Ovary (tissue), 9 donors: ENCODE results near the gene LGALSL. TPM values are rescaled to one million over a fixed set of nuclear protein-coding genes. Genes with fewer than 3 reads are reported as not detected.

Source experiments
- DNase-seq, 5 donors: peaks; one replicate each; pipeline ENCODE4 v3.0.0-alpha.2; 2019 to 2020
- H3K27ac ChIP-seq, 2 donors: fragments of 200-600 bp; one replicate each; pipeline versions ENCODE4 v1.5.1 to v1.8.0; 2019 to 2022
- H3K27me3 ChIP-seq: fragments of 200-600 bp; one replicate; pipeline ENCODE4 v1.8.0; 2022
- H3K36me3 ChIP-seq: fragments of 200-600 bp; sonication (generic); one replicate; pipeline ENCODE4 v1.5.1; 2019
- H3K4me1 ChIP-seq: one replicate; pipeline ENCODE4 v1.8.1; 2013; ENCODE audit warnings: mild to moderate bottlenecking, moderate library complexity; ENCODE audit not compliant: insufficient read depth
- H3K4me3 ChIP-seq: fragments of 200-600 bp; sonication (generic); one replicate; pipeline ENCODE4 v1.5.1; 2017
- H3K9me3 ChIP-seq, 2 donors: fragments of 200-600 bp in 1 of 2; sonication (generic) in 1 of 2; one replicate each; pipeline versions ENCODE4 v1.5.1 to v1.8.1; 2013 to 2019; ENCODE audit warnings: mild to moderate bottlenecking in 1 of 2, moderate library complexity in 1 of 2
- CTCF ChIP-seq, 3 donors: fragments of 450-650 bp in 2 of 3; fragments of 200-600 bp in 1 of 3; IDR thresholded peaks; one replicate each; pipeline versions ENCODE4 v1.5.1 to v1.8.0; 2016 to 2022; ENCODE audit warnings: antibody characterized with exemption in 3 of 3, mild to moderate bottlenecking in 1 of 3
- EP300 ChIP-seq: sonication (generic); formaldehyde crosslinking; IDR thresholded peaks from one replicate; pipeline ENCODE4 v1.6.1; 2017; ENCODE audit warnings: antibody characterized with exemption
- POLR2A ChIP-seq: fragments of 450-650 bp; IDR thresholded peaks from one replicate; pipeline ENCODE4 v1.6.1; 2017; ENCODE audit warnings: antibody characterized with exemption, mild to moderate bottlenecking, moderate library complexity
- WGBS, 3 donors: extraction: QIAGEN DNeasy Blood & Tissue Kit in 1 of 3; methylation state at CpG; one replicate each; pipeline versions ENCODE4 v1.1.5 to v1.1.7; 2013 to 2017; 5-methylcytosine and 5-hydroxymethylcytosine counted together
- intact Hi-C, 4 donors: fragments of 100-400 bp; cut with DNase I; formaldehyde crosslinking; loops; one replicate each; pipeline versions ENCODE4 v1.11.0 to v1.15.1; 2022 to 2023
- polyA plus RNA-seq, 2 donors: library from polyadenylated mRNA; stranded (reverse); fragments of 200-250 nt in 1 of 2; fragments of 350-450 nt in 1 of 2; fragmentation: Illumina TruSeq in 1 of 2; extraction: RNeasy Lipid Tissue Mini Kit (QIAGEN cat#74804) in 1 of 2; gene quantifications; one replicate each; pipeline ENCODE4 v1.2.3, GENCODE V29; 2013 to 2014
- total RNA-seq, 7 donors: library from RNA; depleted of rRNA in 2 of 7; stranded (reverse); fragments of >200 nt in 2 of 7; fragmentation: NEBNext Ultra II Directional in 3 of 7; extraction: Animal tissue kit (Norgen Biotek cat#: 25700) in 3 of 7; gene quantifications; one replicate each; pipeline versions ENCODE4 v1.1.0 to v1.2.4, GENCODE V29; 2016 to 2023
- donor health status: DM: no; HTN: no; CAD: no; lungs with moderate emphysema.
- donor health status: DM: no; HTN: no; CAD: no.
- donor health status: Bipolar disorder and iron deficiency.
- donor health status: DM: yes; HTN: yes; CAD: no.
- donor health status: DM: no; HTN: no; CAD: no.
- donor health status: DM: yes; HTN: yes; CAD: no.

The LGALSL gene
- total and polyA plus RNA-seq, 9 donors: 6.8 to 22.0 (median 15.5) TPM

GRCh38 chr2:64482243-64482642 is 28.3 kb downstream of the LGALSL start:
- H3K27me3 ChIP-seq: no peaks in the 10 kb centered on the region
- no peaks in the 10 kb centered on the region for H3K36me3 ChIP-seq
- WGBS, 3 donors: 86 to 97% (median 89%) methylated on average over 1 of the region's 1 CpG
- TF ChIP-seq EP300: no peak
- TF ChIP-seq POLR2A: no peak
- no peak for TF ChIP-seq CTCF (IDR thresholded peaks at IDR 0.05)
- peaks cover 3% of the 10 kb centered on the region for H3K4me1 ChIP-seq
- intact Hi-C loops: loop anchor here in 2 of 4 donors (5.0 to 10.0 kb wide), 3 partner anchors 147 to 427 kb away; no protein-coding TSS in a partner anchor
- DNase-seq: no peak
- no peaks in the 10 kb centered on the region for H3K9me3 ChIP-seq
- no peak overlapping the region for H3K27ac ChIP-seq
- H3K4me3 ChIP-seq: no peak overlapping the region

DNA sequence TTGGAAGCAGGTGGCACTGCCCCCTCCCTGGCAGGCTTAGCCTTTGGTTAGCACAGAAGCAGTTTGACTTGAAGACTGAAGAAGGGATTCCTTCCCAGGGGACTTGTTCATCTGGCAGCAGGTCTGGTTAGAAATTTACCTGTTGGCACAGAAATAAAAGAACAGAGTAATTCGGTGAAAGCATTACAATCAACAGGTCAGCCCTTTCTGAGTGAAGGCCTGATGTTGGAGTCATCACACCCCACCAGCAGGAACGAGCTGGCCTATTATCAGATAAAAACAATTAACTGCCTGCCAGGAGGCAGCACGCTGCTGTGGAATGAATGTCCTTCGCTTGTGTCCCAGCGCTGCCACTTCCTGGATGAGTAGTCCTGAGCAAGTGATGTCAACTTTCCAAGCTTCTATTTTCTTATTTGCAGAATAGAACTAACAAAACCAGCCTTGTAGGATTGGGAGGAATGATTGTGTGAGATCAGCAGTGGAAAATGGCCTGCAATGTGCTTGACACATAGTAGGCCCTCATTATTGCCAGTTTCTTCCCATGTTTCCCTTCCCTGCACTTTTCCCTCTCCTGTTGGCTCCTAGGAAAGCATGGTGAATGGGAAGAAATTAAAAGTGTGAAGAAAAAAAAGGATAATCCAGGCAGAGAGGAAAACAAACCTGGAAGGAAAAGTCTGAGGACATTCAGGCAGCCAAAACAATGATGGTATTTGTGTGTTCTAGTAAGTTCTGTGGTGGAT is 29.0 kb downstream of the LGALSL start:
- H3K27me3 ChIP-seq: no peaks in the 10 kb centered on the region
- H3K9me3 ChIP-seq: no peaks in the 10 kb centered on the region
- intact Hi-C loops: loop anchor here in 2 of 4 donors (5.0 to 10.0 kb wide), 3 partner anchors 148 to 428 kb away; no protein-coding TSS in a partner anchor
- no peak for DNase-seq
- peaks cover 2% of the 10 kb centered on the region for H3K4me1 ChIP-seq
- 61 to 73% (median 65%) methylated on average over 5 of the region's 5 CpGs for WGBS, 3 donors
- H3K4me3 ChIP-seq: no peak overlapping the region
- H3K27ac ChIP-seq: no peak overlapping the region
- TF ChIP-seq CTCF (IDR thresholded peaks at IDR 0.05): no peak
- no peak for TF ChIP-seq POLR2A
- no peak for TF ChIP-seq EP300
- no peaks in the 10 kb centered on the region for H3K36me3 ChIP-seq

DNA sequence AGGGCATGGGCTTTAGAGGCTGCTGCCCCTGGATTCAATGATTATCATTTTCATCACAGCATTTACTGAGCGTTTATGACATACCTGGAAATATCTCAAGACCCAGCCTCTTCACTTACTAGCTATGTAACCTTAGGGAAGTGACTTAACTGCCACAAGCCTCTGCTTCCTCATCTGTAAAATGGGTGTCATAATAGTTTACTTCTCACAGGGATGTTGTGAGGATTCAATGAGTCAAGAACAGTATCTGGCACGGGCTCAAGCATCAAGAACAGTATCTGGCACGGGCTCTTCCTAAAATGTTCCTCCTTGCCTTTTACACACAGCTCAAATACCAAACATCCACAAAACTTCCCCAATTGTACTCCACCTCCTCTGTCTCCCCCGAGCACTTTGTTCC is 31.4 kb downstream of the LGALSL start:
- Histone ChIP-seq H3K27me3 (no peaks in the 10 kb centered on the region), H3K4me3 (no peak overlapping the region), H3K4me1 (no peaks in the 10 kb centered on the region), H3K27ac (no peak overlapping the region), H3K9me3 (no peaks in the 10 kb centered on the region), H3K36me3 (no peaks in the 10 kb centered on the region)
- WGBS, 3 donors: 40 to 45% (median 41%) methylated on average over 4 of the region's 4 CpGs
- intact Hi-C loops: loop anchor here in 2 of 4 donors (10.0 kb wide), 2 partner anchors 151 to 431 kb away; no protein-coding TSS in a partner anchor
- TF ChIP-seq CTCF (IDR thresholded peaks at IDR 0.05) (no peak), EP300 (no peak), POLR2A (no peak)
- DNase-seq: no peak

DNA sequence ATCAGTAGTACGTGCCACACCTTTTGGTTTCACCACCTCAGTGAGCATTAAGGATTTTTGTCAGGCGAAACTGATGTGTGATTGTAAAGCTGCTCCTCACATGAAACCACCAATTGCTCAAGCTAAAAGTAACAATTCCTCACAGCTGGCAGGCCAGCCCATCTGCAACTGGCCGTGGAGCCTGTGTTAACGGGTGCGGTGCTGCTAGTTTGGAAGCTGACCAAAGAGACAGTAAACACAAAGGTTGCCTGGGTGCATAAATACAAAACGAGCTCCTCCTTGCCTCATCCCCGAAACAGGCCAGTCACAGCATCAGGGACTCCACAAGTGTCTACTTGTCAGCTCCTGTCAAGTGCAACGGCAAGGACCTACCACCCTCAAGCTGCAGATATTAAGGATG is 32.0 kb downstream of the LGALSL start:
- TF ChIP-seq CTCF (IDR thresholded peaks at IDR 0.05): no peak
- no peak for TF ChIP-seq EP300
- no peak for TF ChIP-seq POLR2A
- Histone ChIP-seq H3K36me3 (no peaks in the 10 kb centered on the region), H3K9me3 (no peaks in the 10 kb centered on the region), H3K4me3 (no peak overlapping the region), H3K27ac (no peak overlapping the region), H3K27me3 (no peaks in the 10 kb centered on the region), H3K4me1 (no peaks in the 10 kb centered on the region)
- intact Hi-C loops: loop anchor here in 3 of 4 donors (2.0 to 10.0 kb wide), 3 partner anchors 151 to 431 kb away; no protein-coding TSS in a partner anchor
- no peak for DNase-seq
- 36 to 47% (median 41%) methylated on average over 8 of the region's 8 CpGs for WGBS, 3 donors
